Measurements from ENCODE around the gene PRM2. TPM values are rescaled to one million over a fixed set of nuclear protein-coding genes. Genes with fewer than 3 reads are reported as not detected.
A peak's percentile ranks its signal among the peaks of the same experiment; 100 is the strongest.

The PRM2 gene
- total and polyA plus RNA-seq, 2 of the 8 experiments (the other 6 are each of a cell fraction or from before 2014, with no cell fraction given): not detected

GRCh38 chr16:11249233-11250061 lies 26.8 kb downstream of the PRM2 start:
- Histone ChIP-seq H2AK5ac (ENCODE audit: low read depth, low read length) (0 out of 2 replicates have a peak overlapping the region, but pooled peaks have one; percentile 82), H4K8ac (ENCODE audit: extremely low read depth, insufficient read depth, low read length) (peak overlapping the region; percentile 45; the same call in 1 of the 2 replicates), H3K79me1 (ENCODE audit: low read depth, low read length) (peaks cover 4% of the 10 kb centered on the region), H3K9me3 (ENCODE audit: insufficient read depth in 2 of 2, low read depth in 1 of 2, low read length in 1 of 2) (no peaks in the 10 kb centered on the region), H3K23ac (ENCODE audit: insufficient read length) (no peak overlapping the region), H4K5ac (ENCODE audit: insufficient read length, low read depth, low read length) (no peak overlapping the region), H3K9ac (replicated peaks in 1 of 4; ENCODE audit: extremely low read depth in 1 of 4, low read depth in 3 of 4, low read length in 3 of 4) (no peak overlapping the region), H4K20me1 (replicated peaks in 1 of 2; ENCODE audit: control insufficient read depth in 1 of 2, insufficient read depth in 2 of 2, low read length in 2 of 2) (peaks cover 11 to 15% of the 10 kb centered on the region in 2 experiments), H3K23me2 (ENCODE audit: low read depth, low read length) (peaks cover 2% of the 10 kb centered on the region; the same call in 1 of the 2 replicates), H3K14ac (ENCODE audit: insufficient read length) (no peak overlapping the region), H3K4me1 (replicated peaks in 1 of 4; ENCODE audit: control insufficient read depth in 3 of 4, insufficient read depth in 4 of 4, low read length in 3 of 4) (peaks cover 0 to 10% (median 4%) of the 10 kb centered on the region in 4 experiments; a peak in 5 of 7 replicates), H2BK12ac (ENCODE audit: low read depth, low read length) (no peak overlapping the region), H2BK5ac (ENCODE audit: low read depth, low read length) (0 out of 2 replicates have a peak overlapping the region, but pooled peaks have one; percentile 22), H3K56ac (replicated peaks; ENCODE audit: insufficient read length, low read depth, low read length) (no peak overlapping the region), H2BK120ac (replicated peaks; ENCODE audit: low read depth, low read length) (no peak overlapping the region), H3K79me2 (ENCODE audit: control insufficient read depth in 1 of 2, insufficient read depth in 2 of 2, low read length in 2 of 2) (peaks cover 0 to 17% of the 10 kb centered on the region in 2 experiments; a peak in 2 of 4 replicates), H3K27ac (ENCODE audit: low read depth, low read length) (no peak overlapping the region), H3K27me3 (replicated peaks in 1 of 4; ENCODE audit: control insufficient read depth in 3 of 4, extremely low read depth in 1 of 4, insufficient read depth in 3 of 4, low read length in 3 of 4) (no peaks in the 10 kb centered on the region), H3K4ac (replicated peaks; ENCODE audit: insufficient read length, low read depth, low read length) (no peak overlapping the region), H2BK20ac (ENCODE audit: low read length) (no peak overlapping the region), H4K91ac (replicated peaks; ENCODE audit: insufficient read length, low read length) (no peak overlapping the region), H3K18ac (ENCODE audit: extremely low read depth, low read length) (no peak overlapping the region), H2BK15ac (ENCODE audit: low read length) (0 out of 2 replicates have a peak overlapping the region, but pooled peaks have one; percentile 19), H3K4me2 (ENCODE audit: insufficient read depth in 1 of 2, low read depth in 2 of 2, low read length in 2 of 2) (no peak overlapping the region), H2AFZ (ENCODE audit: low read length) (no peak overlapping the region), H3K4me3 (ENCODE audit: extremely low read depth in 1 of 4, insufficient read depth in 2 of 4, low read depth in 3 of 4, low read length in 4 of 4) (no peak overlapping the region), H3K36me3 (ENCODE audit: control insufficient read depth in 2 of 4, insufficient read depth in 4 of 4, low read length in 3 of 4) (peaks cover 0 to 8% (median 3%) of the 10 kb centered on the region in 4 experiments; a peak in 4 of 8 replicates)
- POLR2A ChIA-PET (ENCODE audit: partially characterized antibody): interaction anchor here (0.8 to 2.2 kb wide), 8 partner anchors 9 to 298 kb away, joined by 3 to 6 read pairs (median 3); no protein-coding TSS in a partner anchor
- TF ChIP-seq RNF2 (IDR thresholded peaks at IDR 0.05; ENCODE audit: borderline replicate concordance, low read depth, low read length, missing control alignments, poor library complexity, severe bottlenecking) (no peak), FOSL1 (IDR thresholded peaks at IDR 0.05; ENCODE audit: insufficient read depth, low read depth, low read length) (no peak), ASH2L (IDR thresholded peaks at IDR 0.05; ENCODE audit: low read length) (no peak), KDM1A (IDR thresholded peaks at IDR 0.05; ENCODE audit: borderline replicate concordance, low read length) (no peak), RAD21 (IDR thresholded peaks at IDR 0.05 in 1 of 2, conservative IDR thresholded peaks at IDR 0.05 in 1 of 2; ENCODE audit: low read depth in 2 of 2, low read length in 2 of 2) (no peak), SRF (IDR thresholded peaks at IDR 0.05; ENCODE audit: low read depth, low read length) (no peak)
- 96% methylated on average over 53 of the region's 63 CpGs; no CpG with 5 or more reads in 1 of the 2 experiments for WGBS, 2 experiments (ENCODE audit: extremely low coverage in 1 of 2, insufficient coverage in 1 of 2, insufficient read length in 1 of 2, insufficient replicate concordance in 2 of 2, low coverage in 1 of 2, low lambda C conversion rate in 2 of 2, missing lambda C conversion rate in 1 of 2)
- CTCF ChIA-PET (ENCODE audit: partially characterized antibody): no interaction called here
- FAIRE-seq: no peak
- DNase-seq (ENCODE audit: low read depth in 1 of 2, low spot score in 2 of 2): no peak

All from H1 (cell line).